H1 (cell line): ENCODE results near the gene SRCIN1. TPM values are rescaled to one million over a fixed set of nuclear protein-coding genes. Genes with fewer than 3 reads are reported as not detected.
A peak's percentile ranks its signal among the peaks of the same experiment; 100 is the strongest.

Experiments
- CTCF ChIA-PET: fragments of 300-600 bp; sonication (Branson Sonifier 250); formaldehyde crosslinking; loops from one replicate; lab custom pipeline; 2021; ENCODE audit not compliant: partially characterized antibody; lab: Charles Lee
- POLR2A ChIA-PET: fragments of 300-600 bp; sonication (Branson Sonifier 250); formaldehyde crosslinking; loops from one replicate; lab custom pipeline; 2021; ENCODE audit warnings: inconsistent platforms; ENCODE audit not compliant: partially characterized antibody; lab: Charles Lee
- DNase-seq, 2 experiments: peaks; one replicate each; pipeline versions ENCODE4 v3.0.0 to v3.0.0-alpha.2; 2010 to 2022; ENCODE audit warnings: low spot score in 2 of 2, low read depth in 1 of 2, mixed read lengths in 1 of 2
- FAIRE-seq: peaks from 2 replicates; lab custom pipeline; 2011; peaks lifted over from hg19 to GRCh38; lab: Jason Lieb, UNC
- H2AFZ ChIP-seq: 2 replicates; pipeline ENCODE4 v1.8.1; 2012; ENCODE audit warnings: low read length, inconsistent platforms
- H2AK5ac ChIP-seq: 2 replicates; pipeline ENCODE4 v1.6.1; 2013; ENCODE audit warnings: low read depth, low read length
- H2BK120ac ChIP-seq: replicated peaks from 2 replicates; pipeline ENCODE3; 2013; ENCODE audit warnings: low read depth, low read length, inconsistent platforms
- H2BK12ac ChIP-seq: 2 replicates; pipeline ENCODE4 v1.6.1; 2013; ENCODE audit warnings: low read depth, low read length
- H2BK15ac ChIP-seq: 2 replicates; pipeline ENCODE4 v1.6.1; 2013; ENCODE audit warnings: low read length
- H2BK20ac ChIP-seq: 2 replicates; pipeline ENCODE4 v1.6.1; 2013; ENCODE audit warnings: low read length
- H2BK5ac ChIP-seq: 2 replicates; pipeline ENCODE4 v1.6.1; 2013; ENCODE audit warnings: low read depth, low read length
- H3K14ac ChIP-seq: 2 replicates; pipeline ENCODE4 v1.6.1; 2013; ENCODE audit warnings: inconsistent platforms; ENCODE audit not compliant: insufficient read length
- H3K18ac ChIP-seq: 2 replicates; pipeline ENCODE4 v1.6.1; 2013; ENCODE audit warnings: low read length; ENCODE audit errors: extremely low read depth
- H3K23ac ChIP-seq: 2 replicates; pipeline ENCODE4 v1.6.1; 2013; ENCODE audit warnings: inconsistent platforms; ENCODE audit not compliant: insufficient read length
- H3K23me2 ChIP-seq: 2 replicates; pipeline ENCODE4 v1.6.1; 2013; ENCODE audit warnings: low read depth, low read length
- H3K27ac ChIP-seq: 2 replicates; pipeline ENCODE4 v1.6.1; 2011; ENCODE audit warnings: low read depth, low read length, inconsistent platforms
- H3K27me3 ChIP-seq, 4 experiments: replicated peaks in 1 of 4; 1 replicate in 1 of 4; 2 replicates in 3 of 4; pipeline versions ENCODE4 v1.6.1 to v1.8.1; 2011 to 2013; ENCODE audit warnings: low read length in 3 of 4, mild to moderate bottlenecking in 3 of 4, inconsistent platforms in 2 of 4, mixed read lengths in 2 of 4, moderate library complexity in 1 of 4; ENCODE audit not compliant: control insufficient read depth in 3 of 4, insufficient read depth in 3 of 4; ENCODE audit errors: extremely low read depth in 1 of 4
- H3K36me3 ChIP-seq, 4 experiments: 2 replicates each; pipeline versions ENCODE4 v1.6.1 to v1.8.1; 2011 to 2013; ENCODE audit warnings: mild to moderate bottlenecking in 4 of 4, low read length in 3 of 4, moderate library complexity in 2 of 4, control low read depth in 1 of 4, inconsistent platforms in 1 of 4; ENCODE audit not compliant: insufficient read depth in 4 of 4, control insufficient read depth in 2 of 4
- H3K4ac ChIP-seq: replicated peaks from 2 replicates; pipeline ENCODE3; 2013; ENCODE audit warnings: low read length, low read depth, mixed read lengths, inconsistent platforms; ENCODE audit not compliant: insufficient read length
- H3K4me1 ChIP-seq, 4 experiments: replicated peaks in 1 of 4; 1 replicate in 1 of 4; 2 replicates in 3 of 4; pipeline versions ENCODE4 v1.6.1 to v1.8.1; 2011 to 2013; ENCODE audit warnings: low read length in 3 of 4, inconsistent platforms in 2 of 4, mixed read lengths in 1 of 4; ENCODE audit not compliant: insufficient read depth in 4 of 4, control insufficient read depth in 3 of 4
- H3K4me2 ChIP-seq, 2 experiments: 2 replicates each; pipeline versions ENCODE4 v1.6.1 to v1.8.1; 2011 to 2013; ENCODE audit warnings: low read depth in 2 of 2, low read length in 2 of 2, control low read depth in 1 of 2, inconsistent platforms in 1 of 2, mild to moderate bottlenecking in 1 of 2; ENCODE audit not compliant: insufficient read depth in 1 of 2
- H3K4me3 ChIP-seq, 4 experiments: fragments of 200-600, 300-600 bp in 1 of 4; sonication (generic), shearing (Covaris generic), sonication (Bioruptor Twin) in 1 of 4; 2 replicates each; pipeline versions ENCODE4 v1.5.1 to v1.8.1; 2011 to 2016; ENCODE audit warnings: low read length in 4 of 4, low read depth in 3 of 4, control low read depth in 2 of 4, inconsistent platforms in 2 of 4, mild to moderate bottlenecking in 2 of 4, mixed read lengths in 1 of 4, moderate library complexity in 1 of 4; ENCODE audit not compliant: insufficient read depth in 2 of 4; ENCODE audit errors: extremely low read depth in 1 of 4
- H3K56ac ChIP-seq: replicated peaks from 2 replicates; pipeline ENCODE3; 2013; ENCODE audit warnings: low read depth, mild to moderate bottlenecking, mixed read lengths, low read length, inconsistent platforms; ENCODE audit not compliant: insufficient read length
- H3K79me1 ChIP-seq: 2 replicates; pipeline ENCODE4 v1.6.1; 2013; ENCODE audit warnings: low read depth, low read length, control low read depth
- H3K79me2 ChIP-seq, 2 experiments: 2 replicates each; pipeline versions ENCODE4 v1.6.1 to v1.8.1; 2012 to 2013; ENCODE audit warnings: low read length in 2 of 2, mild to moderate bottlenecking in 2 of 2, inconsistent platforms in 1 of 2; ENCODE audit not compliant: insufficient read depth in 2 of 2, control insufficient read depth in 1 of 2
- H3K9ac ChIP-seq, 4 experiments: replicated peaks in 1 of 4; 1 replicate in 1 of 4; 2 replicates in 3 of 4; pipeline versions ENCODE4 v1.6.1 to v1.8.1; 2011 to 2013; ENCODE audit warnings: low read depth in 3 of 4, low read length in 3 of 4, control low read depth in 2 of 4, mild to moderate bottlenecking in 2 of 4, moderate library complexity in 2 of 4, inconsistent platforms in 1 of 4; ENCODE audit errors: extremely low read depth in 1 of 4
- H3K9me3 ChIP-seq, 2 experiments: 2 replicates each; pipeline versions ENCODE4 v1.6.1 to v1.8.1; 2012 to 2013; ENCODE audit warnings: mild to moderate bottlenecking in 2 of 2, moderate library complexity in 2 of 2, control low read depth in 1 of 2, inconsistent platforms in 1 of 2, low read depth in 1 of 2, low read length in 1 of 2, mixed read lengths in 1 of 2; ENCODE audit not compliant: insufficient read depth in 2 of 2
- H4K20me1 ChIP-seq, 2 experiments: replicated peaks in 1 of 2; 2 replicates each; pipeline versions ENCODE3 to v1.8.1; 2011 to 2013; ENCODE audit warnings: inconsistent platforms in 2 of 2, low read length in 2 of 2, mild to moderate bottlenecking in 1 of 2; ENCODE audit not compliant: insufficient read depth in 2 of 2, control insufficient read depth in 1 of 2
- H4K5ac ChIP-seq: 2 replicates; pipeline ENCODE4 v1.6.1; 2013; ENCODE audit warnings: low read length, low read depth, mixed read lengths, inconsistent platforms; ENCODE audit not compliant: insufficient read length
- H4K8ac ChIP-seq: 2 replicates; pipeline ENCODE4 v1.8.0; 2013; ENCODE audit warnings: mild to moderate bottlenecking, moderate library complexity, low read length, inconsistent platforms; ENCODE audit not compliant: insufficient read depth; ENCODE audit errors: extremely low read depth
- H4K91ac ChIP-seq: replicated peaks from 2 replicates; pipeline ENCODE3; 2013; ENCODE audit warnings: low read length, mixed read lengths, inconsistent platforms; ENCODE audit not compliant: insufficient read length
- SUZ12 ChIP-seq: fragments of 200-600 bp; sonication (generic); IDR thresholded peaks from 2 replicates; pipeline ENCODE4 v1.6.1; 2012; ENCODE audit warnings: mild to moderate bottlenecking, inconsistent platforms, low read length, moderate library complexity, mixed read lengths
- WGBS, 2 experiments: shearing (Covaris generic) in 1 of 2; methylation state at CpG; one replicate each; pipeline versions ENCODE4 v1.1.6 to v1.1.7; 2013 to 2015; ENCODE audit warnings: low lambda C conversion rate in 2 of 2, mixed read lengths in 2 of 2, inconsistent platforms in 1 of 2, low coverage in 1 of 2, missing lambda C conversion rate in 1 of 2; ENCODE audit not compliant: insufficient replicate concordance in 2 of 2, insufficient coverage in 1 of 2, insufficient read length in 1 of 2; ENCODE audit errors: extremely low coverage in 1 of 2, missing lambda C conversion rate in 1 of 2; 5-methylcytosine and 5-hydroxymethylcytosine counted together
- polyA plus RNA-seq, 7 experiments: library from polyadenylated mRNA; depleted of rRNA in 3 of 7; stranded (reverse) in 5 of 7; unstranded in 2 of 7; fragments of >200 nt in 5 of 7; fragments of 200-250 nt in 2 of 7; gene quantifications; 1 replicate in 5 of 7; 2 replicates in 1 of 7; 4 replicates in 1 of 7; pipeline versions ENCODE4 v1.2.1 to v1.2.3, GENCODE V29; 2011 to 2013; ENCODE audit warnings: missing spikeins in 2 of 7, mixed read lengths in 2 of 7
- total RNA-seq: library from RNA; stranded (reverse); fragmentation: NEBNext Ultra II Directional; extraction: Animal tissue kit (Norgen Biotek cat#: 25700); gene quantifications from 2 replicates; pipeline ENCODE4 v1.2.1, GENCODE V29; 2021
- TF ChIP-seq, protein P1 (sequence below): IDR thresholded peaks from 2 replicates; pipeline ENCODE4 v1.6.1; 2011; ENCODE audit warnings: low read depth, mild to moderate bottlenecking, low read length; ENCODE audit not compliant: insufficient read depth

Gene SRCIN1
- total and polyA plus RNA-seq, 2 of the 8 experiments (the other 6 are each of a cell fraction or from before 2014, with no cell fraction given) = 2.8 to 3.8 TPM

DNA sequence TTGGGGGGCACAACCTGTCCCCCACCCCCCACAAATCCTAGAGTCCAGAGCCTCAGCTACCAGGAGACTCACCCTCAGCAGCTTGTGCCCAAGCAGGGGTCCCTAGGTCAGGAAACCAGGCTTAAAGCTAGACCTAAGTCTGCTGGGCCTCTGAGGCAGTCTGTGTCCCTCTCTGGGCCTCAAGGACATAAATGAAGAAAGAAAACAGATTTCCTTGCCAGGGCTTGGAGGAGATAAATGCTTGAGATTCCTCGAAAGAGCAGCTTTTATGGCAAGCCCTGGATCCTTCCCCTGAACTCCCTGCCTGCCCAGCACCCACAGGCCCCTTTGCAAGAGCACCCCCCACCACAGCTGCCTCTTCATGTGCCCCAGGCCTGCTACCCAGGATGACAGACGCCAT lies 3.3 kb downstream of the SRCIN1 start:
- Histone ChIP-seq H4K91ac (peak overlapping the region; percentile 51), H3K4me2 (peak overlapping the region; percentile 90 to 92), H2AK5ac (peak overlapping the region; percentile 32; the same call in 1 of the 2 replicates), H2BK12ac (peak overlapping the region; percentile 92)
- TF ChIP-seq, protein P1, sequence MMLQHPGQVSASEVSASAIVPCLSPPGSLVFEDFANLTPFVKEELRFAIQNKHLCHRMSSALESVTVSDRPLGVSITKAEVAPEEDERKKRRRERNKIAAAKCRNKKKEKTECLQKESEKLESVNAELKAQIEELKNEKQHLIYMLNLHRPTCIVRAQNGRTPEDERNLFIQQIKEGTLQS = no peak
- TF ChIP-seq SUZ12 = 0 out of 2 replicates have a peak, but pooled peaks have one; percentile 22
- TF ChIP-seq, all 59 proteins: peak for 1
- Histone ChIP-seq H4K20me1 (peaks cover 2% of the 10 kb centered on the region in 2 experiments), H3K27me3 (peaks cover 2 to 29% (median 24%) of the 10 kb centered on the region in 4 experiments), H2AFZ (no peak overlapping the region), H3K36me3 (no peaks in the 10 kb centered on the region), H2BK5ac (no peak overlapping the region), H3K79me2 (peaks cover 0 to 3% of the 10 kb centered on the region in 2 experiments; a peak in 1 of 4 replicates), H2BK20ac (peak overlapping the region; percentile 66; the same call in 1 of the 2 replicates), H3K23ac (no peak overlapping the region), H3K56ac (no peak overlapping the region), H3K9ac (no peak overlapping the region), H3K79me1 (0 out of 2 replicates have a peak, but pooled peaks cover 5% of the 10 kb centered on the region), H2BK120ac (no peak overlapping the region), H3K14ac (no peak overlapping the region), H2BK15ac (peak overlapping the region; percentile 97), H3K4ac (peak overlapping the region; percentile 55), H3K27ac (no peak overlapping the region), H3K9me3 (no peaks in the 10 kb centered on the region), H3K4me3 (peak overlapping the region in 3 of 4 experiments; percentile 22 to 55 (median 39); a peak in 4 of 8 replicates), H3K4me1 (peaks cover 23 to 66% (median 54%) of the 10 kb centered on the region in 4 experiments), H4K5ac (no peak overlapping the region), H3K23me2 (peaks cover 10% of the 10 kb centered on the region; the same call in 1 of the 2 replicates), H4K8ac (no peak overlapping the region), H3K18ac (peak overlapping the region; percentile 55; the same call in 1 of the 2 replicates)
- 34% methylated on average over 2 of the region's 2 CpGs; no CpG with 5 or more reads in 1 of the 2 experiments for WGBS, 2 experiments
- DNase-seq (no peak), FAIRE-seq (no peak)
- POLR2A ChIA-PET = interaction anchor here (0.8 to 6.5 kb wide), 12 partner anchors 15 to 150 kb away, joined by 3 to 45 read pairs (median 5); no protein-coding TSS in a partner anchor
- CTCF ChIA-PET = interaction anchor here (0.7 to 32.0 kb wide), 8 partner anchors 9 to 255 kb away, joined by 3 to 914 read pairs (median 6); partner anchors contain the start of genes EPOP and SOCS7
